NCI-H1694 (cell line): ENCODE results near the gene HBA2.
"Not testable (repeated sequence)": the region's sequence is repeated elsewhere in the genome, so short reads cannot be mapped to it uniquely, and the experiment has no call there.

ENCODE experiments used
- DNase-seq: peaks from one replicate; lab custom pipeline; 2025; lab: John Stamatoyannopoulos, UW

HBA2 gene

DNA sequence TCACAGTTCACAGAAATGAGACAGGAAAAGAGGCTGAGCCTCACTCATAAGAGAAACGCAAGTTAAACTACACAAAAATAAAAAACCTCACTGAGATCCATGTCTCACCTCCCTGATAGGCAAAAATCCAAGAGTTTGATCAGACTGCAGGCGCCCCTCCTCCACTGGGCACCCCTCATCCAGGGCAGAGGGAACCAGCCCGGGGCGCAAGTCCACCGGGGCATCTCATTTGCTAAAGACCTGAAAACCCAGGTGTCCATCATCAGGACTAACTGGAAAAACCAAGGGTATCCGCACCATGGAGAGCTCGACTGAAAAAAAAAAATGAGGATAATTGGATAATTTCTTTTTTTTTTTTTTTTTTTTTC lies 17.7 kb upstream of the HBA2 start:
- no peak for DNase-seq

DNA sequence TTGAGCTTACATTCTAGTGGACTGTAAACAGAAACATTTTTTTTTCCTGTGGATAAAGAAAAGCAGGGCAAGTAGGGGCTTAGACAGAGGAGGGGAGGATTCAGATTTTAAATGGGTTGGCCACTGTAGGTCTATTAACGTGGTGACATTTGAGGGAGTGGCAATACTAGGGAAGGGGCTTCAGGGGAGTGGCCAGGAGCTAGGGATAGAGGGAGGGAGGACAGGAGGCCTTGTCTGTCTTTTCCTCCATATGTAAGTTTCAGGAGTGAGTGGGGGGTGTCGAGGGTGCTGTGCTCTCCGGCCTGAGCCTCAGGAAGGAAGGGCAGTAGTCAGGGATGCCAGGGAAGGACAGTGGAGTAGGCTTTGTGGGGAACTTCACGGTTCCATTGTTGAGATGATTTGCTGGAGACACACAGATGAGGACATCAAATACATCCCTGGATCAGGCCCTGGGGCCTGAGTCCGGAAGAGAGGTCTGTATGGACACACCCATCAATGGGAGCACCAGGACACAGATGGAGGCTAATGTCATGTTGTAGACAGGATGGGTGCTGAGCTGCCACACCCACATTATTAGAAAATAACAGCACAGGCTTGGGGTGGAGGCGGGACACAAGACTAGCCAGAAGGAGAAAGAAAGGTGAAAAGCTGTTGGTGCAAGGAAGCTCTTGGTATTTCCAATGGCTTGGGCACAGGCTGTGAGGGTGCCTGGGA lies 13.4 kb upstream of the HBA2 start:
- DNase-seq, result no peak

DNA sequence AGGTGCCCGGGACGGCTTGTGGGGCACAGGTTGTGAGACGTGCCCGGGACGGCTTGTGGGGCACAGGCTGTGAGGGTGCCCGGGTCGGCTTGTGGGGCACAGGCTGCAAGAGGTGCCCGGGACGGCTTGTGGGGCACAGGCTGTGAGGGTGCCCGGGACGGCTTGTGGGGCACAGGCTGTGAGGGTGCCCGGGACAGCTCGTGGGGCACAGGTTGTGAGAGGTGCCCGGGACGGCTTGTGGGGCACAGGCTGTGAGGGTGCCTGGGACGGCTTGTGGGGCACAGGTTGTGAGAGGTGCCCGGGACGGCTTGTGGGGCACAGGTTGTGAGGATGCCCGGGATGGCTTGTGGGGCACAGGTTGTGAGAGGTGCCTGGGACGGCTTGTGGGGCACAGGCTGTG lies 12.4 kb upstream of the HBA2 start:
- not testable (repeated sequence) for DNase-seq

DNA sequence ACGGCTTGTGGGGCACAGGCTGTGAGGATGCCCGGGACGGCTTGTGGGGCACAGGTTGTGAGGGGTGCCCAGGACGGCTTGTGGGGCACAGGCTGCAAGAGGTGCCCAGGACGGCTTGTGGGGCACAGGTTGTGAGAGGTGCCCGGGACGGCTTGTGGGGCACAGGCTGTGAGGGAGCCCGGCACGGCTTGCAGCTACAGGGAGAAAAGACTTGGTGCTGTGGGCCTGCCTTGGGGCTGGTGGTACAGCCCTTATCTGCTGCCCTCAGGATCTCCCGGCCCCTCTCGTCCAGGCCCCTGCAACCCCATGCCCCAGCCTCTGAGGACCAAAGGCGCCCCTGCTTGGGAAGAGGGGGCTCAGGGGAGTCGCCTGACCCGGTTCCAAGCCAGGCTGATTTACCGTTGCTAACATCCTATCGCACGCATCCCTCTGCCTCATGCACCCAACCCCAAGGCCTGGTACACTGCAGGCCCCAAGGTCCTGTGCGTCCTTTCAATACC lies 11.9 kb upstream of the HBA2 start:
- DNase-seq, result no peak

DNA sequence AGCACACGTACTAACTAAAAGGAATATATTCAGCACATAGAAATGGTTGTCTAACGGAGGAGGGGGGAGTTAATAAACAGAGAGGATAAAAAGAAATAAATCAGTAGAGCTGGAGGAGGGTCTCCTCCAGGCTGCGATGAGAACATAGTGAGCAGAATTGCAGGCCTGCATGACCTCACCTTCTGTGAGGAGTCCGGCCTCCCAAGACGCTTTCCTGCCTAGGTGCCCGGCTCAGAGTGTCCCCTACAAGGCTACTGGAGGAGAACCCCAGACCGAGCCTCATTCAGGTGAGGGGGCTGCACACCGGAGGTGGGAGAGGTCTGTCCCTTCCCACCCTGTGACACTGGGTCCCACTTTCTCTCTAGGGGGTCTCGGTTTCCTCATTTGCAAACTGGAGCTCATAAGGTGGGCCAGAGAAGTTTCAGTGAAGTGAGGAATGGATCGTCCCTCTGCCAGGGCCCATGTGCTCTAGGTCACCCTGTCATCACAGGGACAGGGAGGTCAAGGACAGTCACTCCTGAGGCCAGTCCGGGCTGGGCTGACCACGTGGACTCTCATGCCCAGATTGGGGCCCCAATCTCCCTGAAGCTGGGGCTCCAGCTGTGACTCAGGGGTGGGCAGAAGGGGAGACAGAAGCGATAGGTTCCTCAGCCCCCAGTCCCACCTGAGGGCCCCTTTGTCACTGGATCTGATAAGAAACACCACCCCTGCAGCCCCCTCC lies 10.2 kb upstream of the HBA2 start:
- no peak for DNase-seq

DNA sequence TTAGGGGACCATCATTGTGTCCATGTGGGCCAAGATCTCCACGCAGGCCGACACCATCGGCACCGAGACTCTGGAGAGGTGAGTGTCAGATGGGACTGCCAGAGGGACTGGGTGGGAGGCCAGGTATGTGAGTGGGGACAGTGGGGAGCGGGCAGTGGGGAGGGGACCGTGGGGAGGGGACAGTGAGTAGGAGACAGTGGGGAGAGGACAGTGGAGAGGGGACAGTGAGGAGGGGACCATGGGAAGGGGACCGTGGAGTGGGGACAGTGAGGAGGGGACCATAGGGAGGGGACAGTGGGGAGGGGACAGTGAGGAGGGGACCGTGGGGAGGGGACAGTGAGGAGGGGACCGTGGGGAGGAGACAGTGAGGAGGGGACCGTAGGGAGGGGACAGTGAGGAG lies 9.5 kb upstream of the HBA2 start:
- not testable (repeated sequence) for DNase-seq

GRCh38 chr16:163696-164095 lies 9.0 kb upstream of the HBA2 start:
- not testable (repeated sequence) for DNase-seq

DNA sequence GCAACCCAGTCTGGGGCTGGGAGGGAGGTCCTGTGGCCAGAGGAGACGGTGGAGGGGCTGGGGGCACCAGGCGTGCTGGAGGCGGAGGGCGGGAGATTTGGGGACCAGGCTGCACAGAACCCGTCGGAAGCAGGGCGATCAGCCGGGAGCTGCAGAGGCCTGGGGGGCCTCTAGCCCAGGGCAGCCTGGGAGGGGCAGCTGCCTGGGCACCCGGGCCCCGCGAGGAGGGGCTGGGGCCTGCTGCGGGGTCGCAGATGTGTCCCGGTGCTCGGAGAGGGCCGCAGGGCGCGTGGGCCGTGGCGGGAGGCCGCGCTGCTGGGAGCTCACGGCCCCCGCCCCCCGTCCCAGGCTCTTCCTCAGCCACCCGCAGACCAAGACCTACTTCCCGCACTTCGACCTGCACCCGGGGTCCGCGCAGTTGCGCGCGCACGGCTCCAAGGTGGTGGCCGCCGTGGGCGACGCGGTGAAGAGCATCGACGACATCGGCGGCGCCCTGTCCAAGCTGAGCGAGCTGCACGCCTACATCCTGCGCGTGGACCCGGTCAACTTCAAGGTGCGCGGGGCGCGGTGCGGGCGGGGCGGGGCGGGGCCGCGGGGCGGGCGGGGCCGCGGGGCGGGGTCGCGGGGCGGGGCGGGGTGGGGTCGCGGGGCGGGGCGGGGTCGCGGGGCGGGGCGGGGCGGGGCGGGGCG lies 8.4 kb upstream of the HBA2 start:
- DNase-seq, result not testable (repeated sequence)

DNA sequence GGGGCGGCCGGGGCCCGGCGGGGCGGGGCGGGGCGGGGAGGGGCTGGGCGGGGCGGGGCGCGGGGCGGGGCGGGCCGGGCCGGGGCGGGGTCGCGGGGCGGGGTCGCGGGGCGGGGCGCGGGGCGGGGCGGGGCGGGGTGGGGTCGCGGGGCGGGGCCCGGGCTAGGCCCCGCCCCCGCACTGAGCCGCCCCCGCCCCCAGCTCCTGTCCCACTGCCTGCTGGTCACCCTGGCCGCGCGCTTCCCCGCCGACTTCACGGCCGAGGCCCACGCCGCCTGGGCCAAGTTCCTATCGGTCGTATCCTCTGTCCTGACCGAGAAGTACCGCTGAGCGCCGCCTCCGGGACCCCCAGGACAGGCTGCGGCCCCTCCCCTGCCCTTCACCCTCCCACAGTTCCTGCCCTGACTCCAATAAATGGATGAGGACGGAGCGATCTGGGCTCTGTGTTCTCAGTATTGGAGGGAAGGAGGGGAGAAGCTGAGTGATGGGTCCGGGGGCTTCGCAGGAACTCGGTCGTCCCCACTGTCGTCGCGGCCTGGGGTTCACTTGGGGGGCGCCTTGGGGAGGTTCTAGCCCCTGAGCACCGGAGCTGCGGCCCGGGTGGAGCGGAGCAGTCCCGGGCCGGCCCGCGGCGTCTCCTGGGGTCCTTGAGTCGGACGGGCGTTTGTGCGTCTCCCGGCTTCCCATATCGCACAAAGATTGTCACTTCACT lies 7.7 kb upstream of the HBA2 start:
- peak; percentile 18 for DNase-seq

GRCh38 chr16:165539-166374 lies 6.9 kb upstream of the HBA2 start, which contains the start of gene HBM:
TSS of gene HBM (plus strand) at chr16:165978. CDS start at chr16:165998, 20 bp downstream.
- DNase-seq, result no peak

DNA sequence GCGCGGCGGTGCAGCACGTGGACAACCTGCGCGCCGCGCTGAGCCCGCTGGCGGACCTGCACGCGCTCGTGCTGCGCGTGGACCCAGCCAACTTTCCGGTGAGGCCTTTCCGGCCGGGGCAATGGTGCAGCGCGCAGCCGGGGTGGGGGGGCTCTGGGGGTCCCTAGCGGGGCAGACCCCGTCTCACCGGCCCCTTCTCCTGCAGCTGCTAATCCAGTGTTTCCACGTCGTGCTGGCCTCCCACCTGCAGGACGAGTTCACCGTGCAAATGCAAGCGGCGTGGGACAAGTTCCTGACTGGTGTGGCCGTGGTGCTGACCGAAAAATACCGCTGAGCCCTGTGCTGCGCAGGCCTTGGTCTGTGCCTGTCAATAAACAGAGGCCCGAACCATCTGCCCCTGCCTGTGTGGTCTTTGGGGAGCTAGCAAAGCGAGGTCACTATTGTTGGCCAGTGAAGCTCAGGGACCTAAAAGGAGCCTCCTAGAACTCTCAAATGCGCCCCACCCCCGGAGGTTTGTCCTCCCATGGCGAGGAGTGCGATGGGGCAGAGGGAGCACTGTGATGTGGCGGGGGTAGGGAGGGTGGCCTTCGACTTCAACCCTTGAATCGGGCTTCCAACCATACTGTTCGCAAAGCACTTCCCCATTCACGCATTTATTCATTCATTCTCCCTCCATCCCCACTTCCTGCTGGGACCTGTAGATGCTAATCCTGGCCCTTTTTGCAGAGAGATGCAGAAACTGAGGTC lies 6.1 kb upstream of the HBA2 start:
- no peak for DNase-seq

DNA sequence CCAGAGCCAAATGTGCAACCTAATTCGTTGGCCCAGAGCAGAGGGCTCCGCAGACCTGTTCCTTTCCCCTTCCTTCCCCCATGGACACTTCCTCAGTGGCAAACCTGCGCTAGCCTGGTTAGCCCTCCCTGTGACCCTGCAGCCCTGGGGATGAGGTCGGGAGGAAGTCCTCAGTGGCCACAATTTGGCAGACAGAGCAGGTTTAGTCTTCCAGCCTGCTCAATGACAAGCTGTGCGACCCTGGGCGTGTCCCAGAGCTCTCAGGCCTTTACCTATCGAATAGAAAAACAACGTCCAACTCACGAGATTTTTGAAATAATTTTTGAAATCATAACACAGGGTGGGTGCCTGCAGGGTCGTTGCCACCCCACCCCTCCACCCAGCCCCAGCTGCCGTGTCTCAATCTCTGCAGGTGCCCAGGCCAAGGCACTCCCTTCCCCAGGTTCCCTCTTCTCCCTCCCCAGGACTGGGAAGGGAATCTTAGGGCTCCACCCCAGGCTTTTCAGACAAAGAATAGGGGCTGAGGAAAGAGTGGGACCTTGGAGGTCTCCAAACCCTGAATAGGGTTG lies 5.5 kb upstream of the HBA2 start:
- DNase-seq, result no peak

DNA sequence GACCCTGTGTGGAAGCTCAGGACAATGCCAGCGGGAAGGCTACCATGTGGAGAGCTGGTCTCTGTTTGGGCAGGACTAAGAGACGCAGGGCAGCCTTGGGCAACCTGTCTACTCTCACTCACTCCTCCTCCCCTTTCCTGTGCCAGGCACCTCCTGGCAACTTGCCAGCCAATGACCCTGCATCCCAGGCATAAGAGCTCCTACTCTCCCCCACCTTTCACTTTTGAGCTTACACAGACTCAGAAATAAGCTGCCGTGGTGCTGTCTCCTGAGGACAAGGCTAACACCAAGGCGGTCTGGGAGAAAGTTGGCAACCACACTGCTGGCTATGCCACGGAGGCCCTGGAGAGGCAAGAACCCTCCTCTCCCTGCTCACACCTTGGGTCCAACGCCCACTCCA lies 4.3 kb upstream of the HBA2 start:
- DNase-seq, result no peak

GRCh38 chr16:169014-169413 lies 3.7 kb upstream of the HBA2 start:
- DNase-seq, result no peak

GRCh38 chr16:170088-170507 lies 2.6 kb upstream of the HBA2 start:
- DNase-seq, result not testable (repeated sequence)

DNA sequence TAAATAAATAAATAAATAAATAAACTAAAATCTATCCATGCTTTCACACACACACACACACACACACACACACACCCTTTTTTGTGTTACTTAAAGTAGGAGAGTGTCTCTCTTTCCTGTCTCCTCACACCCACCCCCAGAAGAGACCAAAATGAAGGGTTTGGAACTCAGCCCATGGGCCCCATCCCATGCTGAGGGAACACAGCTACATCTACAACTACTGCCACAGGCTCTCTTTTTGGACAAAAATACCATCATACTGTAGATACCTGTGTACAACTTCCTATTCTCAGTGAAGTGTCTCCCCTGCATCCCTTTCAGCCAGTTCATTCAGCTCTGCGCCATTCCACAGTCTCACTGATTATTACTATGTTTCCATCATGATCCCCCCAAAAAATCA lies 1.9 kb upstream of the HBA2 start:
- no peak for DNase-seq

DNA sequence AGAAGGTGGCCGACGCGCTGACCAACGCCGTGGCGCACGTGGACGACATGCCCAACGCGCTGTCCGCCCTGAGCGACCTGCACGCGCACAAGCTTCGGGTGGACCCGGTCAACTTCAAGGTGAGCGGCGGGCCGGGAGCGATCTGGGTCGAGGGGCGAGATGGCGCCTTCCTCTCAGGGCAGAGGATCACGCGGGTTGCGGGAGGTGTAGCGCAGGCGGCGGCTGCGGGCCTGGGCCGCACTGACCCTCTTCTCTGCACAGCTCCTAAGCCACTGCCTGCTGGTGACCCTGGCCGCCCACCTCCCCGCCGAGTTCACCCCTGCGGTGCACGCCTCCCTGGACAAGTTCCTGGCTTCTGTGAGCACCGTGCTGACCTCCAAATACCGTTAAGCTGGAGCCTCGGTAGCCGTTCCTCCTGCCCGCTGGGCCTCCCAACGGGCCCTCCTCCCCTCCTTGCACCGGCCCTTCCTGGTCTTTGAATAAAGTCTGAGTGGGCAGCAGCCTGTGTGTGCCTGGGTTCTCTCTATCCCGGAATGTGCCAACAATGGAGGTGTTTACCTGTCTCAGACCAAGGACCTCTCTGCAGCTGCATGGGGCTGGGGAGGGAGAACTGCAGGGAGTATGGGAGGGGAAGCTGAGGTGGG lies 657 bp downstream of the HBA2 start:
- DNase-seq, result not testable (repeated sequence)

DNA sequence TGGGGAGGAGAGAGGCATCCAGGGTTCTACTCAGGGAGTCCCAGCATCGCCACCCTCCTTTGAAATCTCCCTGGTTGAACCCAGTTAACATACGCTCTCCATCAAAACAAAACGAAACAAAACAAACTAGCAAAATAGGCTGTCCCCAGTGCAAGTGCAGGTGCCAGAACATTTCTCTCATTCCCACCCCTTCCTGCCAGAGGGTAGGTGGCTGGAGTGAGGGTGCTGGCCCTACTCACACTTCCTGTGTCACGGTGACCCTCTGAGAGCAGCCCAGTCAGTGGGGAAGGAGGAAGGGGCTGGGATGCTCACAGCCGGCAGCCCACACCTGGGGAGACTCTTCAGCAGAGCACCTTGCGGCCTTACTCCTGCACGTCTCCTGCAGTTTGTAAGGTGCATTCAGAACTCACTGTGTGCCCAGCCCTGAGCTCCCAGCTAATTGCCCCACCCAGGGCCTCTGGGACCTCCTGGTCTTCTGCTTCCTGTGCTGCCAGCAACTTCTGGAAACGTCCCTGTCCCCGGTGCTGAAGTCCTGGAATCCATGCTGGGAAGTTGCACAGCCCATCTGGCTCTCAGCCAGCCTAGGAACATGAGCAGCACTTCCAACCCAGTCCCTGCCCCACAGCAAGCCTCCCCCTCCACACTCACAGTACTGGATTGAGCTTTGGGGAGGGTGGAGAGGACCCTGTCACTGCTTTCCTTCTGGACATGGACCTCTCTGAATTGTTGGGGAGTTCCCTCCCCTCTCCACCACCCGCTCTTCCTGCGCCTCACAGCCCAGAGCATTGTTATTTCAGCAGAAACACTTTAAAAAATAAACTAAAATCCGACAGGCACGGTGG lies 1.5 kb downstream of the HBA2 start:
- DNase-seq, result not testable (repeated sequence)
